HL-60/S4 treated with phorbol 12-myristate 13-acetate at 8.2 ng/mL for 4 days and 3 days (cell line): ENCODE data around the gene PLCG2.
"Not testable (repeated sequence)": the region's sequence is repeated elsewhere in the genome, so short reads cannot be mapped to it uniquely, and the experiment has no call there.

Experiments used
- in situ Hi-C: fragments of 300-500 bp; cut with MboI; formaldehyde crosslinking; loops from 2 replicates; pipeline ENCODE4 v1.15.0; 2022; ENCODE audit warnings: low sequenced_read_pairs

PLCG2 gene

DNA sequence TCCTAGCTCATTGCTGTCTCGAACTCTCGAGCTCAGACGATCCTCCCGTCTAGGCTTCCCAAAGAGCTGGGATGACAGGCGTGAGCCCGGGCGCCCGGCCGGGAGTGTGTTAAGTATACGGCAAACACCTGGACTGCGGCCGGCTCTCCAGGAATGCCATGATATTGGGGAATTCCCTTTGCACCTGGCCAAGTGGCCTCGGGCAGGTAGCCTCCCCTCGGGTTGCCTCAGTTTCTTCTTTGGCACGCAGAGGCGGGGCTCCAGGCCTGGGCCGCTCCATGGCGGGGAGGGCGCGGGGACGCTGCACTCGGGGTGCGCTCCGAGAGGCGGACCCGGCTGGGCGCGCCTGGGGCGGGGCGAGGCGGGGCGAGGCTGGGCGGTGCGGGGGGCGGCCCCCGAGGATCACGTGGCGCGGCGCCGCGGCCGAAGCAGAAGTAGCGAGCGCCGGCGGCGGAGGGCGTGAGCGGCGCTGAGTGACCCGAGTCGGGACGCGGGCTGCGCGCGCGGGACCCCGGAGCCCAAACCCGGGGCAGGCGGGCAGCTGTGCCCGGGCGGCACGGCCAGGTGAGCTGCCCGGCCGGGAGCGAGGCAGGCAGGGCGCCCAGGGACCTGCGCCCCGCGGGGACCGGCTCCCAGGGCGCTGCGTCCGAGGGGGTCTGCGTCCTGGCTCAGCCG is at the start of gene PLCG2:
TSS of gene PLCG2 (plus strand) at position 431 of the 675 bp plus-strand sequence. CDS start 6,699 bp downstream, outside the sequence.
- in situ Hi-C loops, result no loop called here

DNA sequence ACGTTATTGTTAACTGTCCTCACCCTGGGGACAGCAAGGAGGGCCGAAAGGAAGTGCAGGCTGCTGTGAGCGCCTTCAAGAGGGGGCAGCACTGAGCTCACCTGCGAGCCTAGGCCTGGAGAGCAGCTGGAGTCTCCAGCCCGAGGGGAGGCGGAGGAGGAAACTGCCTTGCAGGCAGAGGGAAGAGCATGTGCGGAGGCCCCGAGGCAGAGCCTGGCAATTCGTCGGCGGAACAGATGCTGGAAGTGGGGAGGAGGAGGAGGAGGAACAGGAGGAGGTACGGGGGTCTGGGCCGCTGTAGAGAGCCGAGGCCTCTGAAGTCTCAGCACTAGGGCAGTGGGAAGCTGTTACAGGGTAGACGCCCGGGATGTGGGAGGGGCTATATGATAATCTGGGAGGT is 49.6 kb upstream of the PLCG2 start:
- in situ Hi-C loops, result no loop called here

GRCh38 chr16:81730090-81731051 is 48.7 kb upstream of the PLCG2 start:
- in situ Hi-C loops, result no loop called here

- in situ Hi-C loops, result no loop called here
Measured at GRCh38 chr16:81731649-81732048, 47.4 kb upstream of the PLCG2 start.

GRCh38 chr16:81732699-81733098 is 46.4 kb upstream of the PLCG2 start:
- in situ Hi-C loops, result no loop called here

DNA sequence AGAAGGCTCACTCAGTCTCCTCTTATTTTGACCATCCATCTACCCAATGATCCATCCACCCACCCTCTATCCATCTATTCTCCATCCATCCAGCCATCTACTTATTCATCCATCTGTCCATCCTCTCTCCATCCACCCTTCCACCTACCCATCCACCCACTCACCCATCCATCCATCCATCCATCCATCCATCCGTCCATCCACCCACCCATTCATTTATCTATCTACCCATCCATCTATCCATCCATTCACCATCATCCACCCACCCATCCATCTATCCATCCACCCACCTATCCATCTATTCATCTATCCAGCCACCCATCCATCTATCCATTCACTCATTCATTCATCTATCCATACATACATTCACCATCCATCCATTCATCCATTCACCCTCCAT is 45.8 kb upstream of the PLCG2 start:
- in situ Hi-C loops, result no loop called here

DNA sequence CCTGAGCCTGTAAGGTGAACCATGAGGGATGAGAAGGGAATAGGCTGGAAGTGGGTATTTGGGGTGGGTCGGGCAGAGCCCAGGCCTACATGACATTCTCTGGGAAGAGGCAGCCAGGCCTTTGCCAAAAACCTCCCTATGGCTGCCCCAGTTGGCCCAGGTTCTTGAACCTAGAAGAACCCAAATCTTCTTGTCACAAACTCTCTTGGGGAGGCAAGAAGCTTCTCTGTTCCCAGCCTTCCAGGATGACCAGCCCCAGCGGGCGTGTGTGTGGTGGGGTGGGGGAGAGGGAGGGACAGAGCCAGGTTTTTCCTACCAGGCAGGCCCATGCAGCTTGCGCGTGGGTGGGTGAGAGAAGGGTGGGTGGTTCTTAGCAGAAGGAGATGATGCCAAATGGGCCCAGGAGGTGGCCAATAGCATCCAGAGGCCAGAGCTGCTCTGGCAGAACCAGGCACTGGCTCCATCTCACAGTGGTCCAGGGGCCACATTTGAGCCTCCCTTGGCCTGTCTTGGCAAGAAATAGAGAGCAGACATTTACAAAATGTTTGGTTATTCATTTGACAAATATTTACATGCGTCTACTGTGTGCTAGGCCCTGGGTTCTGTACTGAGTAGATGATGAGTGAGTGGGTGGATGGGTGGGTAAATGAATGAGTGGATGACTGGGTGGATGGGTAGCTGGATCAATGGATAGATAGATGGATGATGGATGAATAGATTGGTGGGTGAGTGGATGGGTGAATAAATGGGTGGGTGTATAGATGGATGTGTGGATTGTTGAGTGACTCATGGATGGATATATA is 44.3 kb upstream of the PLCG2 start:
- in situ Hi-C loops, result no loop called here

DNA sequence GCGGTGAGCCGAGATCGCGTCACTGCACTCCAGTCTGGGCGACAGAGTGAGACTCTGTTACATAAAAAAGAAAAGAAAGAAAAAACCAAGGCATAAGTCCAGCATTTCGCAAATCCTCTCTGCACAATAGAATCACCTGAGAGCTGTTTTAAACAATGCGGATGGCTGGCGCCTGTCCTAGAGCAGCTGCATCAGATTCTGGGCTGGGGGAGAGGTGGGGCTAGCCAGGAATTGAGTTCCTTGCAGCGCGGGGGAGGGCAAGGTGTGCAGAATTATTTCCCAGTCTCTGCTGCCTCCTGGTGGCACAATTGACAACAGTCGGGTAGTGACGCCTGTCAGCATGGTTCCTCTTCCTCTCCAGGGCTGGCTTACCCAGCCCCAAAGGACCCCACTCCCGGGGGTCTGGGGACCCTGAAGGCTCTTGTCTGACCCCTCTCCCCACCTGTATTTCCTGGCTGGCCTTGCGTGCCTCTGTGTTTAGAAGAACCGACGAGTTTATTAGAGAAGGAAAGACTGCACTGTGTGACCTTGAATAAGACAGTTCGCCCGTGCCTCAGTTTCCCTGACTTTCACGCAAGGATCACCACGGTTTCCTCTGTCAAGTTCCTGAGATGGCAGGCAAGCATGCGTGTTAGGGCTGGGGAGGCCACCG is 41.1 kb upstream of the PLCG2 start:
- in situ Hi-C loops, result no loop called here

DNA sequence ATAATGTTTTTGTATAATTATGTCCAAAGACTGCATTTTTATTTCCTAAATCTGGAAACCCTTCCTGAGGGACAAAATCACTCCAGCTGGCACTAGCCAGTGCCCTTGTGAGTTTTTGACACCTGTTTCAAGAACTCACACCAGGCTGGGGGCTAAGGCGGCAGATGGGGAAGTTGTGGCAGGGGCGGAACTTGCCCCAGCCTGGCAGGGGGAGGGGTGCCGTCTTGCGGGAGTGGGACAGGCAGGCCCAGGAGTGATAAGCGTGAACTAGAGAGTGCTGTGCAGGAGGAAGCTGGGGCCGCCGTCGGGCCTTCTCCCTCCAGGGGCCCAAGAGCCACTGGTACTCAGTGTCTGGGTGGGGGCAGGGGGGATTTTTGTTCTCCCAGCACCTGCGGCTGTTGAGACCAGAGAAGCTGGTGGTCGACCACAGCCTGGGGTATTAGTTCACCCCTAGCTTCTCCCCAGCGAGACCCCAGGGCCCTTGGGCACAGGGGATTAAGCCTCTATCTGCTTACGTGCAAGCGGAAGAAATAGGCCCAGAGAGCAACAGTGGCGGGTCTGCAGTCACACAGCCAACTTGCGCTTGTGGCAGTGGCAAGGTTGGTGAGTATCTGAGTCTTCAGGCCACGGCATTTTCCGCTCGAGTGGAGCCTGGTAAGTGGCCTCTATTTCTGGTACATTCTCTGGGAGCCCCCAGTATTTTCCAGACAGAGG is 40.2 kb upstream of the PLCG2 start:
- in situ Hi-C loops, result no loop called here

GRCh38 chr16:81739503-81739902 is 39.6 kb upstream of the PLCG2 start:
- in situ Hi-C loops, result no loop called here

GRCh38 chr16:81740169-81740568 is 38.9 kb upstream of the PLCG2 start:
- in situ Hi-C loops, result no loop called here

GRCh38 chr16:81741430-81741770 is 37.7 kb upstream of the PLCG2 start:
- in situ Hi-C loops, result not testable (repeated sequence)

DNA sequence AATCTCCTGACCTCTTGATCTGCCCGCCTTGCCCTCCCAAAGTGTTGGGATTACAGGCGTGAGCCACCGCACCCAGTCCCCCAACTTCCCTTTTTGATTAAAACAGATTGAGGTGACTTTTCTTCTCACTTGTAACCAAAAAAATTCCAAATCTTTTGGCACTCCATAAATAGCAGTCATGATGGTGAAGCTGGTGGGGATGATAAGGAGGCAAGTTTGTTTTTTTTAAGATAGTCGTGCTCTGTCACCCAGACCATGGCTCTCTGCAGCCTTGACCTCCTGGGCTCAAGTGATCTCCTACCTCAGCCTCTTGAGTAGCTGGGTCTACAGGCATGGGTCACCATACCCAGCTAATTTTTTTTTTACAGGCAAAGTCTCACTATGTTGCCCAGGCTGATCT is 34.7 kb upstream of the PLCG2 start:
- in situ Hi-C loops, result no loop called here

- in situ Hi-C loops, result no loop called here
Measured at GRCh38 chr16:81744911-81745310, 34.2 kb upstream of the PLCG2 start.

DNA sequence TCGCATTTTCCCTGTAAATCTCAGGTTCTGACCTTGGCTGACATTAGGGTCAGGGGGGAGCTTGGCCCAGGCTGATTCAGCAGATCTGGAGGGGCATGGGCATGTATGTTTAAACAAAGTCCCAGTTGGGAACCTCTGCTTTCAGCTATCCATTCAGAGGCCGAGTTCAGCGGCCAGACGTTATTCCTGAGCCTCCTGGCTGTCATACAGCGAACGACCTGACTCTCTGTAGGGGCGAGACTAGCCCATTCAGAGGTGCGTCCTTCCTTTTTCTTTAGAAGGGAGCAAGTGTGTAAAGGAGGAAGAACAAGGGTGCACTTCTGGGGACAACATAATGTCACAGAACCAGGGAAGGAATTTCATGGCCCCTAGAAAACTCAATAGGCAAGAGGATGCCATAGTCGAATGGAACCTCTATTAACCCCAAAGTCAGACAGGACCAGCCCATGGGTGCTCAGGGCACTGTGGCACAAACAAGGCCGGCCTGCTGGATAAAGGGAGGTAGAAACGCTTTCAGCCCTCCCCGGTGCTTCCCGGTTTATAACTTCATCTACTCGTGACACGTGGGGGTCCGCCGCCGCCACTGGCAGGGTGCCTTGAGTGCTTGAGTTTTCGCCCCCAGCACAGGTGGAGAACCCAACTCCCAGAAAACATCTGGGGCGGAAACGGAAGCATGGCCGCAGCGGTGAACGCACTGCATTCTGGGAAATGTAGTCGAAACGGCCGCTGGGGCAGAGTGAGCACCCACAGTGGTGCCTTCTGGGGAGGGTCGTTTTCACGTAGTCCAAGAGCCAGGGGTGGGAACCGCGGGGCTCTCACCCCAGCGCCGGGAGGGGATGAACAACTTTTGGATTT is 33.2 kb upstream of the PLCG2 start:
- in situ Hi-C loops, result no loop called here

GRCh38 chr16:81746566-81746965 is 32.5 kb upstream of the PLCG2 start:
- in situ Hi-C loops, result no loop called here

- in situ Hi-C loops, result no loop called here
Measured at GRCh38 chr16:81748476-81749198, 30.5 kb upstream of the PLCG2 start.

DNA sequence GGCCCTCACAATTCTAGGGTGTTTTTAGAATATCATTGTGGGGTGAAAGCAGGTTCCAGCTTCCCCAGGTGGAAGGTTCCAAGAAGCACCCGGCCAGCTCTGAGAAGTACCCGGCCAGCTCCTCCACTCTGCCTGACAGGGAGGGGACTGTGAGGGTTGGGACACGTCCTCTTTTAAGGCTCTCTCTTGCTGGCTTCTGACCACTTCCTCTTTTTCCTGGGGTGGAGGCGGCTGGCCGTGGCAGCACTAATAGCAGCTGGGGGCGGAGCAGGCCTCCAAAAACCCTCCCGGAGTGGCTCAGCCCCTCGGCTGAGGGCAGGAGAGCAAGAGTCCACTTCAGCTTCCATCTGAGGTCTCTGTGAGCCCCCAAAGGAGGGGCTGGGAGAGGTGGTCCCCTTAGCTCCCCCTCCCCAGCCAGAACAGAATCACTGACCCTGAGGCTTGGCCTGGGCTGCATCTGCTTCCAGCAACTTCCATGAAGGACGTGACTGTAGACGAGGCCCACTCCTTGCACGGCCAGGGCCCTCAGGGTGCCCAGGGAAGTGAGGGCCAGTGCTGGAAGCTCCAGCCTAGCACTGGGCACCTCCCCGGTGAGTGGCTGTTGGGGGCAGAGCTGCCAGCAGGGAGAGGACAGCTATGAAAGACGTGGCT is 26.7 kb upstream of the PLCG2 start:
- in situ Hi-C loops, result no loop called here
